HG03039 (cell line): ENCODE data around the gene DDIT4.
A peak's percentile ranks its signal among the peaks of the same experiment; 100 is the strongest.
"Not testable (repeated sequence)": the region's sequence is repeated elsewhere in the genome, so short reads cannot be mapped to it uniquely, and the experiment has no call there.

Experiments
- ATAC-seq: cut with Tn5 transposase; IDR thresholded peaks from one replicate; pipeline ENCODE4 v1.9.1; 2021; ENCODE audit warnings: mild to moderate bottlenecking, moderate library complexity; ENCODE audit not compliant: unreplicated experiment

The DDIT4 gene

DNA sequence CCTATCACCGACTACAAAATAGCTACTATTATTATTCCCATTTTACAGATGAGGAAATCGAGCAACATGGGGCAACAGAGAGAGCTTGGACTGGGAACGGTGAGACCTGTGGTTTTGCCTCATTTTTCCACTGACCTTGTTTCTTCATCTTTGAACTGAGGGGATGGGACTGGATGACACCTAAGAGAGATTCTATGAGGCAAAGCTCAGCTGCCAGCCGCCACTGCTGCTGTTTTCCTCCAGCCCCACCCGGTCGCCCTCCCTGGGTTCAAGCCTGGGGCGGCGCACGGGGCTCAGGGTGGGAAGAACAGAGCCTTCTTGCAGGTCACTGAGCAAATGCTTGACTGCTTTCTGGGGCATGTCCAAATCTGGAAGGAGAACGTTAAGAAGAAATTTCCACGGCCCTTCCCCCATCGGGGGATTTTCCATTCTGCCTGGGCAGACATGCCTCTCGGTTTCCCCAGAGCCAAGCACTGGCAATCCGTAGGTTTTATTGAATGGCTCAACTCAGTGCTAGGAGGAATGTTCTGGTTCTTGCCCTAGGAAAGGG is 12.3 kb downstream of the DDIT4 start:
- no peak for ATAC-seq

DNA sequence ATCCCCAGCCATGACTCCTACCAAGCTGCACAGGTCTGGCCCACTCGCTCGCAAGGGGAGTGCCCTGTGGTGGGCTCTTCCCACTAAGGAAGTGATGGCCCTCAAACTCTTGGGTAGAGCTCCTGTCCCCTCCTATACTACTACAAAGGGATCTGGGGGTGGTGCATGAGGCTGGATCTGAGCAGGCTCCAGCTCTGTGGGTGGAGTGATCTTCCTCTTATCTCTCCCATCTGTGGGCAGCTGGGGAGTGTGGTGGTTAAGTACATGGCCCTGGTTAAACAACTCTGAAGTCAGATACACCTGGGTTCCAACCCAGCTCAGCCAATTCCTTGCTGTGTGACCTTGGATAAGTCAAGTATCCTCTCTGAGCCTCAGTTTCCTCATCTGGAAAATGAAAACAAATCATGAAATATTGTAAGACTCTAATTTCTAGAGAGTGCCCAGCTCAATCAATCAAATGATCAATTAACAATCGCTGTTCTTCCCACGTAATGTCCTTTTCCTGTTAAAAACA is 17.4 kb downstream of the DDIT4 start:
- no peak for ATAC-seq

DNA sequence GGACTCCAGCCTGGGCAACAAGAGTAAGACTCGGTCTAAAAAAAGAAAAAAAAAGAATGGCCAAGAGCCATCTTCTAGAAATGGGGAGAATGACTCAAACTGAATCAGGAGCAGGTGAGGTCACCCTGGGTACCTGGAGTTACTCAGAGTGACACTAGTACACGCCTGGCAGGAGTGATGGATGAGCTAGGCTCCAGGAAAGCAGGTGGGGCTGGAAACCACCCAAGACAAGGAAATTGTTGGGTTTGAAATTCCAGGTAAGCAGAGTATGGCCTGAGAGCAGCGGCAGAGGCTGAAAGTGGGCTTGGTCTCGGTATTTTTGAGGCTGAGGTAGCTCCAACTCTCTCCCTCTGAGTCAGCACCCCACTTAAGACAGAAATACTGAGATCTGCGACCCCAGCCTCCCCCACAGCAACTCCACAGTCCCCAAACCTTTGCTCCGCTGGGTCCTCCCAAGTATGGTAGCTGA is 18.5 kb downstream of the DDIT4 start:
- no peak for ATAC-seq

GRCh38 chr10:72295330-72295910 is 21.7 kb downstream of the DDIT4 start:
- no peak for ATAC-seq

DNA sequence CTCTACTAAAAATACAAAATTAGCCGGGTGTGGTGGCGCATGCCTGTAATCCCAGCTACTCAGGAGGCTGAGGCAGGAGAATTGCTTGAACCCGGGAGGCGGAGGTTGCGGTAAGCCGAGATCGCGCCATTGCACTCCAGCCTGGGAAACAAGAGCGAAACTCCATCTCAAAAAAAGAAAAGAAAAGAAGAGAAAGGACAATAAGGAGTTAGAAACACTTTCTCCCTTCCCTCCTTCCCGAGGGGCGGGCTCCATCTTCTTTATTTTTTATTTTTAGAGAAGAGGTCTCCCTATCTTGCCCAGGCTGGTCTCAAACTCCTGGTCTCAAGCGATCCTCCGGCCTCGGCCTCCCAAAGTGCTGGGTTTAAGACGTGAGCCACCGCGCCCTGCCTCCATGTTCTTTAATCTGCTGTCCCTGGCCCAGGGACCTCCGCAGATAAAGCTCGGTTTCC is 23.1 kb downstream of the DDIT4 start:
- ATAC-seq: not testable (repeated sequence)

DNA sequence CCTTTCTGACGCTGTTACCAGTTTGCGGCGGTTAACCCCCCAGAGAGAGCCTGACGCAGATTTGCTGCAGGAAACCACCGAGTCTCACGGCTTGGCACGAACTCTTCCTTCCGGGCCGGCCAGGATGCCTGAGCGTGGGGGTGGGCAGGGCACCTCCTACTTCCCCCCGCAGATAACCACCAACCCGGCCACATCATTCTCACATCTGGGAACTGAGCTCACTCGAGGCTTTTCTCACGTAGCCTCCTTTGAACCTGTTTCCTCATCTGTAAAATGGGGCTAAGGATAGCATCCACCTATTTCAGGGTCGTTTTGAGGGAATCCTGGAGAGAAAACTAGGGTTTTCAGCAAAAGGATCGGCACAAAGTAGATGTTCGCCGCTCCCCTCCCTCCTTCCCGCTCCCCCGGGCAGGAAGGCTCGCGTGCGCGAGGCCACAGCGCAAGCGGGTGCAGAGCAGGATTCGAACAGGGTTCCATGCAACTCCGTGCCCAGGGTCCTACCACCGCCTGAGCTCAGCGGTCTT is 23.6 kb downstream of the DDIT4 start:
- ATAC-seq: peak; percentile 42

GRCh38 chr10:72297805-72298591 is 24.3 kb downstream of the DDIT4 start:
- peak; percentile 69 for ATAC-seq

GRCh38 chr10:72298592-72299519 is 25.1 kb downstream of the DDIT4 start:
- no peak for ATAC-seq

DNA sequence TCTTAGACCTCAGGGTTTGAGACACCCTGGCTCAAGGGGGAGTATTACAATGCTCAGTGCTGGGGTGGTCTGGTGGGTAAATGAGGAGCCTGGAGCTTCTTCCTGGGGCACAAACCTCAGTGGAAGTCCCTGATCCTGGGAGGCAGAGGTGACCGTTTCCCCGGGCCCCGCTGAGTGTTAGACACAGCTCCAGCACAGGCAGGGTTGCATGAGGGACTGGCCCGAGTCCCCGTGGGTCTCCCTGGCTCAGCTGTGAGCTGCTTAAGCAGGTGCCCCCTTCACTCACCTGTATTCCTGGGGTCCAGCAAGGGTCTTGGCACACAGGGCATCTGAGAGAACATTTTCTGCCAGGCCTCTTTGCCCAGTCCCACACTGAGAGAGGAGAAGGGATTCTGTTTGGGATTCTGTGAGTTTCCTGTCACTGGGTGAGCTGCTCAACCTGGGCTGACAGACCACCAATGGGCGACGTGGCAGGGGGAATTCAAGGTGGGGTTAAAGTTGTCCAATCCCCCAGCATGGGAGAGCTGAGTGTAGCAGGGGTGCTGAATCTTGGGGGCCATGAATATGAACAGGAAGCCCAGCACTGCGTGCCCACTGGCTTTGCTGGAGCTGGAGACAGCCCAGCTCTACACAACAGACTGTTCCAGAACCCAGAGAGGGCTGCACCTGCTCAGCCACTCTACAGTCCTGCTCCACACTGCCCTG is 29.9 kb downstream of the DDIT4 start:
- no peak for ATAC-seq

- no peak for ATAC-seq
These were observed 32.6 kb downstream of the DDIT4 start for GRCh38 chr10:72306215-72306760.

DNA sequence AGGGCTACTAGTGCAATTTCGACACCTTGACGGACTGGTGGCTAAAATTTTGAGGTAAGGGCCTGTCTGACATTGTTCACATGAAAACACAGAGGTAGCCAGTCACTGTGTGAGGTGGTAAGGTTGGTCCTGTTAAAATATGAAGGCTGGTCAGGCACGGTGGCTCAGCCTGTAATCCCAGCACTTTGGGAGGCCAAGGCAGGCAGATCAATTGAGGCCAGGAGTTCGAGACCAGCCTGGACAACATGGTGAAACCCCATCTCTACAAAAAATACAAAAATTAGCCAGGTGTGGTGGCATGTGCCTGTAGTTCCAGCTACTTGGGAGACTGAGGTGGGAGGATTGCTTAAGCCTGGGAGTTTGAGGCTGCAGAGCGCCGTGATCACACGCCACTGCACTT is 34.0 kb downstream of the DDIT4 start:
- not testable (repeated sequence) for ATAC-seq

- ATAC-seq: no peak
These were observed 34.7 kb downstream of the DDIT4 start for GRCh38 chr10:72308320-72308987.

DNA sequence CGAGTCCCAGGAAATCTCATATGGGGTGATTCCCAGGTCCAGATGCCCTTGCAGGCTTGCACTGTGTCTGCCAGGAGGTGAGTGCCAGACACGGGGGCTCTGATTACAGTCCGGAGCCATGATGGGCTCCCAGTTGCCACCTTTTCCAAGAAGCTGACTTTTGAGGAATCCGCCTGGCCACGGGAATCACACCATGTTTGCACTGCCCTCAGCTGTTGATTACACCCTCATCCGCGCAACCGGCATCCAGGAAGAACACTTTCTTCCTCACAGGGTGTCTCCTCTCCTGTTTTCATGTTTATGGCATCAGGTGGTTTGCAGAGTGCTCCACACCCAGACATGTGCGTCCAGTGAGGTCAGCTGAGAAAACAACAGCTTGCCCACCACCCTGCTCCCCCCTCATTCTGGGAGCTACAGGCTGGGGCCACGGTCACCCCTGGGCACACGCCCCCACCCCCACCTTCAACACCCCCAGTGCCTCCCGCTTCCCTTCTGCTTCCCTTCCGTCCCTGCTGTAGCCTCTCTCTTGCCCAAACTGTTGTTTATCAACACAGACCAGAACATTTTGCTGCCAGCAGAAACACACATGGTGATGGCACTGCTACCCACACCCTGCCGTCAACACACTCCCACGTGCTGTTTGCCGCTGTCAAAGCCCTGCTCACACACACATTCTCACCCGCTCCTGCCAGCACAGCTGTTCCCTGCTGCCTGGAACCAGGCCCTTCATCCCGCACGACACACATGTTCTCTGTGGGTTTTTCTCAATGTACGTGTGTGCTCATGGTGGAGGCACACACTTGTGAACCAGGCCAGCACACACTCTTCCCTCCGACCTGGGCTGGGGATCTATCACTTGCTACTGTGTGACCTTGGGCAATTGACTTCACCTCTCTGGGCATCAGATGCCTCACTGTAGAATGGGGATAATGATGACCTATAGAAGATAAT is 35.8 kb downstream of the DDIT4 start:
- no peak for ATAC-seq

DNA sequence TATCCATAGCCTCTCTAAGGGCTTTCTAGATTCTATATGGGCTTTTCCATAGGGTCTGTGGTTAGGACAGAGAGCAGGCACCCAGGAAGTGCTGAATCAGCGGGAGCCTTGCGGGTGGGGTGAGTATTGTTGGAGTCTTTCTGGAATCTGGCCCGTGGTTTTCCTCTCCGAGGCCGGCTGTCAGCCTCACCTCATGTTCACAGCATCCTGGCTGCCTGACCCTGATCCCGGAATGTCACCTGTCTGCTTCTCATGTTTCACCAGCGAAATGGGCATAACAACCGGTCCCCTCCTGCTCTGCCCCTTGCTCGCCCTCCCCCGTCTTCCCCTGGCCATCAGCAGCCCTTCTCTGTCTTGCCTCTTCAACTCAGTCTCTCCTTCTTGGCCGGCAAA is 36.5 kb downstream of the DDIT4 start:
- no peak for ATAC-seq

GRCh38 chr10:72310636-72311035 is 36.9 kb downstream of the DDIT4 start:
- no peak for ATAC-seq

DNA sequence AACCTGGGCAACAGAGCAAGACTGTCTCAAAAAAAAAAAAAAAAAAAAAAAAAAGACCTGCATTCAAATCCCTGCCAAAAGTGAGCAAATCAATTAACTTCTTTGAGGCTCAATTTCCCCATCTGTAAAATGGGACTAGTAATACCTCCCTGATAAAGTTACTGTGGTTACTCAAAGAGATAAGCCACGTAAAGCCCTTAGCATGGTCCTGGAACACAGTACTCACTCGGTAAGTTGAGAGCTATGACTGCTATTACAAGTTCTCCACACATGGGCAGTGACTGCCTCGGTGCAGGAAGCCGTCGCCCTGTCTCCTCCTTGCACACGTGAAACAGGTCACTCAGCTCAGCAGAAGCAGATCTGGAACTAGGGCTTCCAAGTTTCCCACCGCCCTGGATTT is 37.9 kb downstream of the DDIT4 start:
- no peak for ATAC-seq

- ATAC-seq: no peak
These were observed 39.2 kb downstream of the DDIT4 start for GRCh38 chr10:72312865-72313391.

DNA sequence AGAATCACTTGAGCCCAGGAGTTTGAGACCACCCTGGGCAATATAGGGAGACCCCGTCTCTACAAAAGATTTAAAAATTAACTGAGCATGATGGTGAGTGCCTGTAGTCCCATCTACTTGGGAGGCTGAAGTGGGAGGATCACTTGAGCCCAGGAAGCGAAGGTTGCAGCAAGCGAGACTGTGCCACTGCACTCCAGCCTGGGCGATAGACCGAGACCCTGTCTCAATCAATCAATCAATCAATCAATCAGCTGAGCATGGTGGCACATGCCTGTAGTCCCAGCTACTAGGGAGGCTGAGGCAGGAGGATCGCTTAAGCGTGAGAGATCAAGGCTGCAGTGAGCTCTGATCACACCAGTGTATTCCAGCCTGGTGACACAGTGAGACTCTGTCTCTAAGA is 40.5 kb downstream of the DDIT4 start:
- ATAC-seq: no peak
